Occipital lobe (tissue), 2 donors: ENCODE data around the gene PLCD1. TPM values are rescaled to one million over a fixed set of nuclear protein-coding genes. Genes with fewer than 3 reads are reported as not detected.

ENCODE experiments used
- DNase-seq: peaks from one replicate; lab custom pipeline; 2025; lab: John Stamatoyannopoulos, UW
- total RNA-seq: library from RNA; depleted of rRNA; stranded (reverse); fragments of >200 nt; gene quantifications from one replicate; pipeline ENCODE4 v1.2.3, GENCODE V29; 2014

Gene PLCD1
- total RNA-seq, 1 donor from 2014 or later, result 4.4 TPM

DNA sequence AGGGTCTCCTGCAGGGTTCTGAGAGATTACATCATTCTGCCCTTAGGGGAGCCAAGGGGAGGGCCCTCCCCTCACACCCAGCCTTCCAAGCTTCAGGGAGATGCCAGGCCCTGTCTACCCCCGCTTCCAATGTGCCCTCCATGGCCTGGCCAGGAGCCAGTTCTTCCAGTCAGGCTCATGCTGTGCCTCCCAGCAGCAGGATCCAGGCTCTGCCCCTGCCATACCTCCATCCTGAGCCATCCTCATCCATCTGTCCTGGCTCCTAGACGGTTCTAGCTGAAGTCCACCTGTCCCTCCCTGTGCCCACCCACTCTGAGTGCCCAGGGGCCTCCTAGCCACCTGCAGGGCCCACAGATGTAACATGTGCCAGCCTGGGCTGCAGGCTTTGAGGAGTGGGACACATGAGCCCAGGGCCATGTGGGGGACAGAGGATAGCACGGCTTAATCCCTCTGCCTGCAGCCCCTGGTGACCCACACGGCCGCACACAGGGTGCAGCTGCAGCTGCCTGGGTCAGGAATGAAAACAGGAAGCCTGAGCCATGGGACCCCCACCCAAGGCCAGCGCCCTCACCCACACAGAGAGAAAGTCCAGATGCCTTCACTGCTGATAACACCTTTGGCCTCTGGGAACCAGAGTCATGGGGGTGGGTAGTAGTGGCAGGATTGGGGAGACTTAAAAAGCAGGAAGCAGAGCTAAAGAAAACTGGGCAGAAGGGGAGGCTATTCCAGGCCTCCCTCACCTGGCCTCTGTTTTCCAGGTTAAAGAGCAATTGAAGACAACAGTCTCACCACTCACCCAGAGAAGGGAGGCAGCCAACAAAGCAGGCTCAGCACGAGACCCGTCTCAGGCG is 11.8 kb downstream of the PLCD1 start:
- no peak for DNase-seq

- no peak for DNase-seq
These were observed 12.5 kb downstream of the PLCD1 start for GRCh38 chr3:38016847-38017444.

DNA sequence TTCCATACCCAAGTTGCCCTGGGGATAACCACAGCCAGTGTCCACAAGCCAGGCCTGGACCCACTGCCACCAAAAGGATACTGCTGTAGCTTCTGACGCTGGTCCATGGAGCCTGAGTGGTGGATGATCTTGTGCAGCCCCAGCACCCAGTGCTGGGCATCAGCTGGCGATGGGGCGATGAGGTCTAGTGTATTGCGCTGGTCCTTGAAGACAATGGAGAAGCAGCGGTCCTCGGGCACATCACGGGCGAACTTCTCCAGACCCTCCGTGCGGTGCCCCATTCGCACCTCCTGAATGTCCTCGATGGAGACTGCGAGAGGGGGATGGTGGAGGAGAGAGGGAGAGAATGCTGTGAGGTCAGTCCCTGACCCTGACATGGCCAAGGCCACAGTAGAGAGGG is 13.0 kb downstream of the PLCD1 start:
- DNase-seq, result no peak

GRCh38 chr3:38015984-38016383 is 13.5 kb downstream of the PLCD1 start:
- no peak for DNase-seq

- no peak for DNase-seq
These were observed 14.0 kb downstream of the PLCD1 start for GRCh38 chr3:38015485-38015884.

- no peak for DNase-seq
These were observed 18.3 kb downstream of the PLCD1 start for GRCh38 chr3:38011111-38011510.

- no peak for DNase-seq
These were observed 19.4 kb downstream of the PLCD1 start for GRCh38 chr3:38009807-38010591.

GRCh38 chr3:38008971-38009580 is 20.4 kb downstream of the PLCD1 start:
- DNase-seq, result no peak

DNA sequence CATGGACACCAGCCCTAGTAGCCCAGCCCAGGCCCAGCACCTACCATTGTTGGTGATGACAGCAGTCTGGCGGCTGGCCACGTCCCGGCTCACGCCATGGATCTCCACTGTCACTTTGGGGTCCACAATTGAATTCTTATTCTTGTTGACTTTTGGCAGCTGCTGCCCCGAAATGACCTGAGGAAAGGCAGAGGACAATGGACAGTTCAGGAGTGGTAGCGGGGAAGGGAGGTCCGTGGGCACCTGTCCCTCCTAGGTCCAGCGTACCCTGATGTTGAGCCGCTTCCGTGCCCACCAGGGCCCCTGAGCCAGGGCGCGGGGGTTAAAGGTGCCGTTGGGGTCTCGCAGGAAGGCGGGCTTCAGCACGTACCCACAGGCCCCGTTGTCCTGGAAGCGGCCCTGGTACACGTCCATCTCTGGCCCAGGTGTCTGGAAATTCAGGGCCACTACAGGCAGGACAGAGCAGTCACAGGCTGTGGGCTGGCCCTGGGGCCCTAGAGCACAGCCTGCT is 21.2 kb downstream of the PLCD1 start:
- no peak for DNase-seq

DNA sequence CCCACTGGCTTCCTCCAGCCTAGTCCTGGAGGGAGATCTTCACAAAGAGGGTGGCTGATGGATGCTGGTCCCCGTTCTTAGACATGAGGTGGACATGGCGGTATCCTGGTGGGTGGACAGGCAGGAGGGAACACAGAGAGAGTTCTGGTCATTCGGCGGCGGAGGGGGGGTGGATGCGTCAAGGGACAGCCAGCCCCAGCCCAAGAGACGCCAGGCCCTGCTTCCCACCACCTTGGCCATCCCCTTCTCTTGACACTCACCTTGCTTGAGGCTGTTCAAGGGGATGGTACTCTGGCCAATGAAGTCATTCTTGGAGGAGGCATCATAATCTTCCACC is 21.7 kb downstream of the PLCD1 start:
- DNase-seq, result no peak

DNA sequence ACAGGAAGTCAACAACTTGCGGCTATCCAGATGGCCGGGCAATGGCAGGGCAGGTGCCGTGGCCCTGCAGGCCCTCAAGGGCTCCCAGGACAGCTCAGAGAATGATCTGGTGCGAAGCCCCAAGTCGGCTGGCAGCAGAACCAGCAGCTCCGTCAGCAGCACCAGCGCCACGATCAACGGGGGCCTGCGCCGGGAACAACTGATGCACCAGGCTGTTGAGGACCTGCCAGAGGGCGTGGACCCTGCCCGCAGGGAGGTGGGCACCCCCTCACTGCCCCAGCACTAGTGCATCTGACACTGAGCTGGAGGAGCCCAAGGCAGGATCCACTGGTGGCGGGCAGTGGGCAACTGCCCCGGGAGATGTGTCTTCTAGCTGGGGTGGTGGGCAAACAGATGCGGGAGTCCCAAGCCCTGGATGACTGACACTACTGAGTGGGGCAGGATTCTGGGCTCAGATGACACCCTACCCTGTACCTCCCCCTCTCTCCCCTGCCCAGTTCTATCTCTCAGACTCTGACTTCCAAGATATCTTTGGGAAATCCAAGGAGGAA is 22.9 kb downstream of the PLCD1 start:
- DNase-seq, result no peak

- no peak for DNase-seq
These were observed 23.4 kb downstream of the PLCD1 start for GRCh38 chr3:38006031-38006430.

DNA sequence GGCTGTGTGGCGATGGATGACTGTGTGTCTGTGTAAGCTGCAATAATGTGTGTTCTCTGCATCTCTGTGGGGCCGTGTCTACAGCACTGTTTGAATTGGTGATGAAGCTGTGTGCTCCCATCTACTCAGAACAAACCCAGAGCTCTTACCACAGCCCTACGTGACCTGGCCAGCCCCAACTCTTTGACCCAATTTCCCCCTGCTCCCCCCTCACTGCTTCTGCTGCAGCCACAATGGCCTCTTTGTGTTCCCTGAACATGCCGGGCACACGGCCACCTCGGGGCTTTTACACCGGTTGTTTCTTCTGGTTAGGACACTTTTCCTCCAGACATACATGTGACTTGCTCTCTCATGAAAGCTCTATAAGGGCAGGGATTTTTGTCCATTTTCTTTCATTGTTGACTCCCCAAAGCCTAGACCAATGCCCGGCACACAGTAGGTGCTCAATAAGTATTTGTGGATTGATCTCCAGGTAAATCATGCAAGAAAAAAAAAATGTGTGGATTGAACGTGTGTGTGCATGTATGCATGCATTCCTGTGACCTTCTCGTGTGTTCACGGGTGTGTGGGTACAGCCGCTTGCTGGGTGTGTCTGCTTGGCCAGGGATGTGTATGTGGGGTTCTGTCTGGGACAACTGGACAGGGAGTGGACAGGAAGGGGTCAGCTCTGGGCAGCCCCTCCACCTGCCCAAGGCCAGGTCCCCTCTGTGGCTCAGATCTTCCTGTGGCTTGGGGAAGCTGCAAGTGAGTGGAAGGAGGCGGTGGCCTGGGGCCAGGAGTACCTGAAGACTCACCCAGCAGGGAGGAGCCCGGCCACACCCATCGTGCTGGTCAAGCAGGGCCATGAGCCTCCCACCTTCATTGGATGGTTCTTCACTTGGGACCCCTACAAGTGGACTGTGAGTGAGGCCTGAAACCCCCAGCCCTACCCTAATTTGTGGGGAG is 24.1 kb downstream of the PLCD1 start:
- peak; percentile 82 for DNase-seq

DNA sequence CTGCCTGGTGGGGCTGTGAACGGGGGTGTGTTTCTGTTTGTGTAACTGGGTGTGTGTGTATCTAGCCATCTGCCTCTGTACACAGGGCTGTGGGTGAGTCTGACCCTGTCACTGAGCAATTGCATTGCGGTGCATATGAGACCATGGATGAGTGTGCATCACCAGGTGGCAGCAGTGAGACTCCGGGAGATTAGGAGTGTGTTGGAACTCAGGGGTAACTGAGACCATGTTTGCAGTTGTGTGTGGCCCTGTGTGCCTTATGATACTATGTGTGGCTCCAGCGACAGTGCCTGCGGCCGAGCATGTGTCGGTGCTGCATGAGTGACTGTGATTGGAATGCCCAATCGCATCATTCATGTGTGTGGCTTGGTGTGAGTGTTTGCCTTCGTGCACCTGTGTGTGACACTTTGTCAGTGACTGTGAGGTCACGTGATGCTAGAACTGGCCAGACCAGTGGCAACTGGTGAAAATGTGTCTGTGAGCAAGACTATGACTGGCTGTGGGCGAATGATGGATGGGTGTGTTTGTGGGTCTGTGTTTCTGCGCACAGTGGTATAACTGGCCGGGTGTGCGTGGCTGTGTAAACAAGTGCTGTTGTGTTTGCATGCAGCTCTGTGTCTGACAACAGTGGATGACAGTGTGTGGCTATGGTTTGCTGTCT is 24.9 kb downstream of the PLCD1 start:
- DNase-seq, result peak; percentile 69

DNA sequence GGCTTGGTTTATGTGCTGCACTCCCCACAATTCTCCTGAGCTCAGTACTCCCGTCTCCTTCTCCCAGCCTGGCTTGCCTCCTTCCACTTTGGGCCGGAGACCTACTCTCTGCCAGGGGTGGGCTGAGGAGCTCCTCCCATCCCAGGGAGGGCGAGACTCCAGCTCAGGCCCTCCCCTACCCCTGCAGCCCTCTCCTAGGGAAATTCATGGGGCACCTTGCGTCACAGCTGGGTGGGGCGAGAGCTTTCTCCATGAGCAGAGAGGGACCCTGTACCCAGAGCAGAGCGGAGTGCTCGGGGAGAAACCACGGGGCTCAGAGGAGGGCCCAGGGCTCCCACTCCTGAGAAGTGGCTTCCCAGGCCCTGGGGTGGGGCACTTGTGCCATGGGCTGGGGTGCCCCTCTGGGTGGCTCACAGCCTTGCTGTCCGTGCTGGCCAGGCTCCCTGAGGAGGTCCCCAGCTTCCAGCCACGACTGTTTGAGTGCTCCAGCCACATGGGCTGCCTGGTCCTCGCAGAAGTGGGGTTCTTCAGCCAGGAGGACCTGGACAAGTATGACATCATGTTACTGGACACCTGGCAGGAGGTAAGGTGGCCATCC is 25.5 kb downstream of the PLCD1 start:
- no peak for DNase-seq

GRCh38 chr3:38003371-38003816 is 26.0 kb downstream of the PLCD1 start:
- peak; percentile 50 for DNase-seq

- no peak for DNase-seq
These were observed 26.5 kb downstream of the PLCD1 start for GRCh38 chr3:38002940-38003339.

DNA sequence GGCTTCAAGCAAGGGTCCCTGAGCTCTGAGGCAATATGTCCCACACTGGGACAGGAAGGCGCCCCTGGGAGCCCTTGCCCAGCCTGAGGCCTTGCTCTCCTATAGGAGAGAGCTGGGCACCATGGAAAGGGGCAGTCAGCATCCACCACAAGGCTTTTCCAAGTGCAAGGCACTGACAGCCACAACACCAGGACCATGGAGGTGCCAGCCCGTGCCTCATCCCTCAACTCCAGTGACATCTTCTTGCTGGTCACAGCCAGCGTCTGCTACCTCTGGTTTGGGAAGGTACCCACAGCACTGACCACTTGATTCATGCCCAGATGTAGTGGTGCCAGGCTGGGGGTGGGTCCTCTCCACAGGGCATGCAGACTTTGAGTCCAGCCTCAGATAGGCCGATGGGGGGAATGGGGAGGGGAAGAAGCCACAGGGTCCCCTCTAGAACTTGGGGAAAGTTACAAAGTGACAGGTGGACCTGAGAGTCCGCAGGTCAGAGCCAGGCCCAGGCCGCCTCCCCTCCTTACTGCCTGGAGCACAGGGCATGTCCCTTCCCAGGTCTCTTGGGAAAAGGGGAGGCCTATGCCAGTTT is 27.1 kb downstream of the PLCD1 start:
- DNase-seq, result no peak
